Measurements from ENCODE around the gene CNTNAP3B.
"Not testable (repeated sequence)": the region's sequence is repeated elsewhere in the genome, so short reads cannot be mapped to it uniquely, and the experiment has no call there.

DNA sequence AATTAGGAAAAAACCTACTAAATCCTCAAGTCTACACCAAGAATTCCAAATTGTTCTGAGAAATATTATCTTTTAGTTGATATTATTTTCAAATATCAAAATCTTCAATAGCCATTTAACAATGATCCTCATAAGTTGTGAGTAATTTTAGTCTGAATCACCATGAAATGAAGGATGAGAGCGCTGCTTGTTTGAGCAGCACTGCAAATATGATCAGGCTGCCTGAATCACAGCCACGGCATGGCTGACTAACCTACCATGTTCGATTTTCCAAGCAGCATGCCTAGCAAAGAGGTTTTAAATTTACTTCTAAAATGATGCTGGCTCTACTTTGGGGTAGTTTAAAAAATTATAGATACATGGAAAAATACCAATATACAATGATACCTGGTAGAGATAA is 95.7 kb downstream of the CNTNAP3B start:
- TF ChIP-seq, protein P1, sequence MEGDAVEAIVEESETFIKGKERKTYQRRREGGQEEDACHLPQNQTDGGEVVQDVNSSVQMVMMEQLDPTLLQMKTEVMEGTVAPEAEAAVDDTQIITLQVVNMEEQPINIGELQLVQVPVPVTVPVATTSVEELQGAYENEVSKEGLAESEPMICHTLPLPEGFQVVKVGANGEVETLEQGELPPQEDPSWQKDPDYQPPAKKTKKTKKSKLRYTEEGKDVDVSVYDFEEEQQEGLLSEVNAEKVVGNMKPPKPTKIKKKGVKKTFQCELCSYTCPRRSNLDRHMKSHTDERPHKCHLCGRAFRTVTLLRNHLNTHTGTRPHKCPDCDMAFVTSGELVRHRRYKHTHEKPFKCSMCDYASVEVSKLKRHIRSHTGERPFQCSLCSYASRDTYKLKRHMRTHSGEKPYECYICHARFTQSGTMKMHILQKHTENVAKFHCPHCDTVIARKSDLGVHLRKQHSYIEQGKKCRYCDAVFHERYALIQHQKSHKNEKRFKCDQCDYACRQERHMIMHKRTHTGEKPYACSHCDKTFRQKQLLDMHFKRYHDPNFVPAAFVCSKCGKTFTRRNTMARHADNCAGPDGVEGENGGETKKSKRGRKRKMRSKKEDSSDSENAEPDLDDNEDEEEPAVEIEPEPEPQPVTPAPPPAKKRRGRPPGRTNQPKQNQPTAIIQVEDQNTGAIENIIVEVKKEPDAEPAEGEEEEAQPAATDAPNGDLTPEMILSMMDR (IDR thresholded peaks at IDR 0.05; ENCODE audit: low read depth, low read length, missing input control): not testable (repeated sequence)
- TF ChIP-seq YY1 (IDR thresholded peaks at IDR 0.05); SP1 (IDR thresholded peaks at IDR 0.05); EGR1 (IDR thresholded peaks at IDR 0.05; ENCODE audit: low read depth in 2 of 2); TAF1 (conservative IDR thresholded peaks at IDR 0.05); JUND (IDR thresholded peaks at IDR 0.05); GABPA (IDR thresholded peaks at IDR 0.05 in 1 of 2, conservative IDR thresholded peaks at IDR 0.05 in 1 of 2); FOXA1 (IDR thresholded peaks at IDR 0.05); HNF4A (conservative IDR thresholded peaks at IDR 0.05); RXRA (IDR thresholded peaks at IDR 0.05); HNF4G (IDR thresholded peaks at IDR 0.05): not testable (repeated sequence)
- TF ChIP-seq, protein P2, sequence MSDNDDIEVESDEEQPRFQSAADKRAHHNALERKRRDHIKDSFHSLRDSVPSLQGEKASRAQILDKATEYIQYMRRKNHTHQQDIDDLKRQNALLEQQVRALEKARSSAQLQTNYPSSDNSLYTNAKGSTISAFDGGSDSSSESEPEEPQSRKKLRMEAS (IDR thresholded peaks at IDR 0.05): not testable (repeated sequence)
- TF ChIP-seq, protein P3, sequence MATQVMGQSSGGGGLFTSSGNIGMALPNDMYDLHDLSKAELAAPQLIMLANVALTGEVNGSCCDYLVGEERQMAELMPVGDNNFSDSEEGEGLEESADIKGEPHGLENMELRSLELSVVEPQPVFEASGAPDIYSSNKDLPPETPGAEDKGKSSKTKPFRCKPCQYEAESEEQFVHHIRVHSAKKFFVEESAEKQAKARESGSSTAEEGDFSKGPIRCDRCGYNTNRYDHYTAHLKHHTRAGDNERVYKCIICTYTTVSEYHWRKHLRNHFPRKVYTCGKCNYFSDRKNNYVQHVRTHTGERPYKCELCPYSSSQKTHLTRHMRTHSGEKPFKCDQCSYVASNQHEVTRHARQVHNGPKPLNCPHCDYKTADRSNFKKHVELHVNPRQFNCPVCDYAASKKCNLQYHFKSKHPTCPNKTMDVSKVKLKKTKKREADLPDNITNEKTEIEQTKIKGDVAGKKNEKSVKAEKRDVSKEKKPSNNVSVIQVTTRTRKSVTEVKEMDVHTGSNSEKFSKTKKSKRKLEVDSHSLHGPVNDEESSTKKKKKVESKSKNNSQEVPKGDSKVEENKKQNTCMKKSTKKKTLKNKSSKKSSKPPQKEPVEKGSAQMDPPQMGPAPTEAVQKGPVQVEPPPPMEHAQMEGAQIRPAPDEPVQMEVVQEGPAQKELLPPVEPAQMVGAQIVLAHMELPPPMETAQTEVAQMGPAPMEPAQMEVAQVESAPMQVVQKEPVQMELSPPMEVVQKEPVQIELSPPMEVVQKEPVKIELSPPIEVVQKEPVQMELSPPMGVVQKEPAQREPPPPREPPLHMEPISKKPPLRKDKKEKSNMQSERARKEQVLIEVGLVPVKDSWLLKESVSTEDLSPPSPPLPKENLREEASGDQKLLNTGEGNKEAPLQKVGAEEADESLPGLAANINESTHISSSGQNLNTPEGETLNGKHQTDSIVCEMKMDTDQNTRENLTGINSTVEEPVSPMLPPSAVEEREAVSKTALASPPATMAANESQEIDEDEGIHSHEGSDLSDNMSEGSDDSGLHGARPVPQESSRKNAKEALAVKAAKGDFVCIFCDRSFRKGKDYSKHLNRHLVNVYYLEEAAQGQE (IDR thresholded peaks at IDR 0.05): not testable (repeated sequence)
- TF ChIP-seq, protein P4, sequence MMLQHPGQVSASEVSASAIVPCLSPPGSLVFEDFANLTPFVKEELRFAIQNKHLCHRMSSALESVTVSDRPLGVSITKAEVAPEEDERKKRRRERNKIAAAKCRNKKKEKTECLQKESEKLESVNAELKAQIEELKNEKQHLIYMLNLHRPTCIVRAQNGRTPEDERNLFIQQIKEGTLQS (IDR thresholded peaks at IDR 0.05): not testable (repeated sequence)

Data from liver (tissue), 3 donors.